GM23338 (cell line): Measurements from ENCODE around the gene TP73. TPM values are rescaled to one million over a fixed set of nuclear protein-coding genes. Genes with fewer than 3 reads are reported as not detected.

Experiments used
- ATAC-seq: fragments of 200-7000 bp; cut with Tn5 transposase; 3 replicates; pipeline ENCODE4 v1.9.1; 2020
- DNase-seq: peaks from one replicate; pipeline ENCODE4 v3.0.0-alpha.2; 2015; ENCODE audit warnings: low spot score
- H2AFZ ChIP-seq: fragments of 200-600 bp; sonication (generic); 2 replicates; pipeline ENCODE4 v1.8.0; 2016; ENCODE audit warnings: antibody characterized with exemption, mild to moderate bottlenecking, moderate library complexity
- H3F3A ChIP-seq: fragments of 200-600 bp; sonication (generic); replicated peaks from 2 replicates; pipeline ENCODE4 v1.8.0; 2017; ENCODE audit warnings: antibody characterized with exemption, mixed run types, low read depth
- H3K27ac ChIP-seq: fragments of 200-600 bp; sonication (generic); 2 replicates; pipeline ENCODE4 v1.6.1; 2016; ENCODE audit warnings: low read depth
- H3K27me3 ChIP-seq: fragments of 200-600 bp; sonication (generic); 2 replicates; pipeline ENCODE4 v1.8.0; 2016; ENCODE audit warnings: mild to moderate bottlenecking, mixed run types, moderate library complexity; ENCODE audit not compliant: insufficient read depth
- H3K36me3 ChIP-seq: fragments of 200-600 bp; sonication (generic); 2 replicates; pipeline ENCODE4 v1.8.0; 2016; ENCODE audit warnings: mild to moderate bottlenecking; ENCODE audit not compliant: insufficient read depth
- H3K4me1 ChIP-seq: fragments of 200-600 bp; sonication (generic); 2 replicates; pipeline ENCODE4 v1.8.0; 2016; ENCODE audit warnings: mild to moderate bottlenecking, moderate library complexity; ENCODE audit not compliant: insufficient read depth
- H3K4me2 ChIP-seq: fragments of 200-600 bp; sonication (generic); 2 replicates; pipeline ENCODE4 v1.7.1; 2017; ENCODE audit warnings: mixed run types
- H3K4me3 ChIP-seq: fragments of 200-600 bp; sonication (generic); 2 replicates; pipeline ENCODE4 v1.6.1; 2016; ENCODE audit warnings: mixed run types
- H3K79me2 ChIP-seq: fragments of 200-600 bp; sonication (generic); replicated peaks from 2 replicates; pipeline ENCODE4 v1.8.0; 2017; ENCODE audit warnings: mild to moderate bottlenecking; ENCODE audit not compliant: insufficient read depth
- H3K9me2 ChIP-seq: fragments of 200-600 bp; sonication (generic); 2 replicates; pipeline ENCODE4 v1.8.0; 2017; ENCODE audit not compliant: insufficient read depth
- H4K20me1 ChIP-seq: fragments of 200-600 bp; sonication (generic); replicated peaks from 2 replicates; pipeline ENCODE4 v1.8.0; 2017; ENCODE audit warnings: mild to moderate bottlenecking; ENCODE audit not compliant: insufficient read depth
- H3K27ac Mint-ChIP-seq: 2 replicates; pipeline ENCODE4 v1.8.0; 2020; ENCODE audit warnings: inconsistent platforms, mild to moderate bottlenecking, moderate library complexity, mixed read lengths
- H3K27me3 Mint-ChIP-seq: 3 replicates; pipeline ENCODE4 v1.8.0; 2022; ENCODE audit warnings: low read depth, mild to moderate bottlenecking, moderate library complexity, mixed read lengths, inconsistent platforms; ENCODE audit not compliant: insufficient read depth, poor library complexity
- H3K36me3 Mint-ChIP-seq: 3 replicates; pipeline ENCODE4 v1.8.0; 2021; ENCODE audit warnings: low read depth, mild to moderate bottlenecking, inconsistent platforms, moderate library complexity, mixed read lengths
- H3K4me1 Mint-ChIP-seq: 3 replicates; pipeline ENCODE4 v1.8.0; 2020; ENCODE audit warnings: mild to moderate bottlenecking, inconsistent platforms, mixed read lengths
- H3K4me3 Mint-ChIP-seq: 3 replicates; pipeline ENCODE4 v1.8.0; 2021; ENCODE audit warnings: moderate library complexity, mild to moderate bottlenecking, inconsistent platforms, mixed read lengths
- H3K9me3 Mint-ChIP-seq: 3 replicates; pipeline ENCODE4 v1.8.0; 2020; ENCODE audit warnings: moderate library complexity, mild to moderate bottlenecking, inconsistent platforms, mixed read lengths
- EZH2 ChIP-seq: fragments of 200-600 bp; sonication (generic); IDR thresholded peaks from one replicate; pipeline ENCODE4 v1.8.0; 2017; ENCODE audit warnings: antibody characterized with exemption, mild to moderate bottlenecking, low read depth; ENCODE audit not compliant: unreplicated experiment
- JUNB ChIP-seq: IDR thresholded peaks from one replicate; pipeline ENCODE4 v1.6.1; 2016; ENCODE audit warnings: antibody characterized with exemption; ENCODE audit not compliant: unreplicated experiment
- STAT1 ChIP-seq: IDR thresholded peaks from one replicate; pipeline ENCODE4 v1.6.1; 2016; ENCODE audit warnings: antibody characterized with exemption; ENCODE audit not compliant: unreplicated experiment
- ZNF114 ChIP-seq: fragments of 250-450 bp; sonication (Bioruptor Pico); IDR thresholded peaks from 2 replicates; pipeline ENCODE4 v1.5.0; 2020; ENCODE audit warnings: mild to moderate bottlenecking, moderate library complexity
- ZNF331 ChIP-seq: fragments of 250-450 bp; sonication (Bioruptor Pico); IDR thresholded peaks from 2 replicates; pipeline ENCODE4 v1.5.0; 2020; ENCODE audit warnings: low read depth, mild to moderate bottlenecking, moderate library complexity
- polyA plus RNA-seq: library from polyadenylated mRNA; unstranded; fragments of >200 nt; fragmentation: Nextera tagmentation; extraction: Ambion mirVana; gene quantifications from 2 replicates; pipeline ENCODE4 v1.2.1, GENCODE V29; 2016
- total RNA-seq: library from RNA; depleted of rRNA; stranded (reverse); fragments of >200 nt; shearing (Covaris generic); gene quantifications from 2 replicates; pipeline ENCODE4 v1.2.3, GENCODE V29; 2014

The TP73 gene
- total and polyA plus RNA-seq, 2 experiments from 2014 or later, result 1.4 to 3.4 TPM

DNA sequence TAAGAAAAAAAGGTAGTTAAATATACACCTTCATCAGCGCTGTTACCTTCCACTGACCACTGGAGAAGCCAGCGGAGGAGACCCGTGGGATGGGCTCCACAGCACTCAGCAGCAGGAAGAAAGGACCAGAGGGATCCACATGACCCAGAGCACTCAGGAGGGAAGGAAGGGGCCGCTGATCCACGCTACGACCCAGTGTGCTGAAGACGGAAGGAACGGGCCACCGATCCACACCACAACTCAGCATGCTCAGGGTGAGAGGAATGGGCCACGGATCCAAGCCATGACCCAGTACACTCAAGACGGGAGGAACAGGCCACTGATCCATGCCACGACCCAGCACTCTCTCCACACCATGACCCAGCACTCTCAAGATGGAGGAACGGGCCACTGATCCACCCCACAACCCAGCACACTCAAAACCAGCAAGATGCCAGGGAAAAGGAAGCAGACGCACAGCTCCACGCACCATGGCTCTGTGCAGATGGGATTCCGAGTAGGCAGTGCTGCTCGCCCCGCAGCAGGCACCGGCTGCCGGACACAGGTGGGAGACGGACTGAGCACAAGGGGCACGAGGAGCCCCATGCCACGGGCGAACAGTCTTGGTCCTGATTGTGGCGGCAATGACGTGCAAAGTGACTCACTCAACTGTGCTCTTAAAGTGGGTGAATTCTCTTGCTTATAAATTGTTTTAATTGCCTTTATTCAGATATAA is 11.1 kb upstream of the TP73 start:
- no peaks in the 10 kb centered on the region for H3K9me3 Mint-ChIP-seq
- Histone ChIP-seq H3K4me1 (no peaks in the 10 kb centered on the region), H3K79me2 (peaks cover 8% of the 10 kb centered on the region; the same call in 1 of the 2 replicates), H3F3A (no peaks in the 10 kb centered on the region; the same call in 1 of the 2 replicates), H3K4me2 (no peak overlapping the region), H3K36me3 (peaks cover 12% of the 10 kb centered on the region; the same call in 1 of the 2 replicates), H4K20me1 (no peaks in the 10 kb centered on the region; the same call in 1 of the 2 replicates), H3K4me3 (no peak overlapping the region), H3K27me3 (no peaks in the 10 kb centered on the region), H2AFZ (no peak overlapping the region), H3K27ac (no peak overlapping the region), H3K9me2 (no peaks in the 10 kb centered on the region)
- no peak overlapping the region; the same call in 2 of the 3 replicates for H3K4me3 Mint-ChIP-seq
- no peak for TF ChIP-seq ZNF331 (CRISPR knock-in tag)
- TF ChIP-seq JUNB, result no peak
- TF ChIP-seq ZNF114, result no peak
- DNase-seq (no peak), ATAC-seq (no peak)
- no peaks in the 10 kb centered on the region for H3K4me1 Mint-ChIP-seq
- peaks cover 15% of the 10 kb centered on the region for H3K36me3 Mint-ChIP-seq
- peaks cover 4% of the 10 kb centered on the region for H3K27me3 Mint-ChIP-seq
- no peak overlapping the region for H3K27ac Mint-ChIP-seq

DNA sequence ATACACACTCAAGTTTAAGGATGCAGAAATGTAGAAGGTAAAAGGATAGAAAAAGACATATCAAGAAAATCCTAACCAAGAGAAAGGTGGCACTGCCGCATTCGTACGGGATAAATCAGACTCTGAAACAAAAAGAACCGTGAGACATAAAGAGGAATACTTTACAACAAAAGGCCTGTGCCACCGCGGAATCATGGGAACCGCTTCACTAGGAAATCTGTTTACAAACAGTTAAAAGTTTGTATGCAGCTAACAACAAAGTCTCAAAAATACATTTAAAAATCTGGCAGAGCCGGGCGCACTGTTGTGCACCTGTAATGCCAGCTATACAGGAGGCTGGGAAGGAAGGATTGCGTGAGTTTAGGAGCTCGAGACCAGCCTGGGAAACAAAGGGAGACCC is 10.5 kb upstream of the TP73 start:
- no peak overlapping the region for H3K27ac Mint-ChIP-seq
- H3K4me1 ChIP-seq, result no peaks in the 10 kb centered on the region
- H3K27me3 Mint-ChIP-seq, result peaks cover 4% of the 10 kb centered on the region
- peaks cover 13% of the 10 kb centered on the region for H3K36me3 Mint-ChIP-seq
- no peak overlapping the region for H3K4me2 ChIP-seq
- no peak overlapping the region for H3K27ac ChIP-seq
- H3K4me3 ChIP-seq, result no peak overlapping the region
- DNase-seq (no peak), ATAC-seq (no peak)
- no peaks in the 10 kb centered on the region for H3K9me2 ChIP-seq
- no peaks in the 10 kb centered on the region for H3K9me3 Mint-ChIP-seq
- H2AFZ ChIP-seq, result no peak overlapping the region
- H4K20me1 ChIP-seq, result peaks cover 3% of the 10 kb centered on the region
- TF ChIP-seq STAT1, result no peak
- H3F3A ChIP-seq, result no peaks in the 10 kb centered on the region; the same call in 1 of the 2 replicates
- no peaks in the 10 kb centered on the region for H3K27me3 ChIP-seq
- H3K36me3 ChIP-seq, result peaks cover 14% of the 10 kb centered on the region; the same call in 1 of the 2 replicates
- no peak overlapping the region; the same call in 2 of the 3 replicates for H3K4me3 Mint-ChIP-seq
- no peaks in the 10 kb centered on the region for H3K4me1 Mint-ChIP-seq
- H3K79me2 ChIP-seq, result peaks cover 8% of the 10 kb centered on the region; the same call in 1 of the 2 replicates

DNA sequence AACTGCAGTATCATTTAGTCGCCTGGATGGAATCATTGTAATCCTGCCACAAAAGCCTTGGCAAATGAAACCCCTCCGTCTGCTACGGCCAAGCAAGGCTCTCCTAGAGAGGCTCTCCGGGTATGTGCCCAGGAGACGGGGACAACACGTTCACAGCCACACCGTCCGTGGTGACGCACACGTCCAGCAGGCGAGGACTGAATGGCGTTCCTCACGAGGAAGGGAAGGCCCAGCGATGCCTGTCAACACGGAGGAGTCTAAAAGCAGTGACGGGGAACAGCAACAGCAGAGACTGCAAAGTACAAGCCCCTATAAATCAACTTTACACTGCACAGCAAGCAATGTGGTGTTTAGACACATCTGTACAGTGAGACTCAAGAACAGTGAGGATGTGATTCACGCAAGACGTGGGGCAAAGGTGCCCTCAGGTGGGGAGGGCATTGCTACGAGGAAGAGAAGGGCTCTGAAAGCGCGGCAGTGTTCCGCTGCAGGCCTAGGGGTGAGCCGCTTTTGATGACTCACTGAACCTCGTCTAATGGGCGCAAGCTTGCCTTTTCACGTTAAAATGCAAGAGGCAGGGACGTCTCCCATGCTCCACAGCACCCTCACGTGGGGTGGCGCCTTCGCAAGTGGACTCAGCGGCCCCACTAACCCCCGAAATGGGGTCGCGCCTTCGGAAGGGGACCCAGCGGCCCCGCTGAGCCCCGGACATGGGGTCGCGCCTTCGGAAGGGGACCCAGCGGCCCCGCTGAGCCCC is 9.2 kb upstream of the TP73 start:
- no peaks in the 10 kb centered on the region for H3K4me1 ChIP-seq
- H3F3A ChIP-seq, result no peaks in the 10 kb centered on the region; the same call in 1 of the 2 replicates
- H3K4me2 ChIP-seq, result no peak overlapping the region
- H3K27ac ChIP-seq, result no peak overlapping the region
- H3K4me1 Mint-ChIP-seq, result no peaks in the 10 kb centered on the region
- peaks cover 8% of the 10 kb centered on the region for H4K20me1 ChIP-seq
- H3K9me2 ChIP-seq, result no peaks in the 10 kb centered on the region
- ATAC-seq (no peak), DNase-seq (no peak)
- peaks cover 13% of the 10 kb centered on the region for H3K79me2 ChIP-seq
- TF ChIP-seq STAT1 (no peak), EZH2 (no peak)
- no peaks in the 10 kb centered on the region for H3K9me3 Mint-ChIP-seq
- H3K36me3 ChIP-seq, result 0 out of 2 replicates have a peak, but pooled peaks cover 17% of the 10 kb centered on the region
- H3K27me3 ChIP-seq, result no peaks in the 10 kb centered on the region
- no peak overlapping the region for H3K4me3 ChIP-seq
- H2AFZ ChIP-seq, result no peak overlapping the region
- H3K36me3 Mint-ChIP-seq, result peaks cover 16% of the 10 kb centered on the region
- no peak overlapping the region for H3K4me3 Mint-ChIP-seq
- H3K27me3 Mint-ChIP-seq, result peaks cover 4% of the 10 kb centered on the region
- H3K27ac Mint-ChIP-seq, result no peak overlapping the region
